Skeletal muscle cell (primary cell): ENCODE data around the gene PRTG.
A peak's percentile ranks its signal among the peaks of the same experiment; 100 is the strongest.
"Not testable (repeated sequence)": the region's sequence is repeated elsewhere in the genome, so short reads cannot be mapped to it uniquely, and the experiment has no call there.

ENCODE experiments used
- DNase-seq: peaks from one replicate; pipeline ENCODE4 v3.0.0-alpha.2; 2010; ENCODE audit warnings: low read depth
- H3K4me3 ChIP-seq: 2 replicates; pipeline ENCODE4 v1.5.1; 2011; ENCODE audit warnings: low read depth, mild to moderate bottlenecking, control low read depth, low read length, moderate library complexity

Gene PRTG

GRCh38 chr15:55707518-55707917 lies 35.4 kb downstream of the PRTG start:
- H3K4me3 ChIP-seq = no peak overlapping the region
- no peak for DNase-seq

- H3K4me3 ChIP-seq = no peak overlapping the region
- peak; percentile 21 for DNase-seq
Measured at GRCh38 chr15:55703873-55704301, 39.1 kb downstream of the PRTG start.

- H3K4me3 ChIP-seq = no peak overlapping the region
- no peak for DNase-seq
Measured at GRCh38 chr15:55700876-55701275, 42.1 kb downstream of the PRTG start.

GRCh38 chr15:55698653-55699052 lies 44.3 kb downstream of the PRTG start:
- DNase-seq = no peak
- H3K4me3 ChIP-seq = no peak overlapping the region

GRCh38 chr15:55696221-55696620 lies 46.7 kb downstream of the PRTG start:
- DNase-seq = no peak
- H3K4me3 ChIP-seq = no peak overlapping the region

- no peak overlapping the region for H3K4me3 ChIP-seq
- DNase-seq = peak; percentile 26
Measured at GRCh38 chr15:55695432-55695831, 47.5 kb downstream of the PRTG start.

GRCh38 chr15:55694652-55695150 lies 48.3 kb downstream of the PRTG start:
- H3K4me3 ChIP-seq = no peak overlapping the region
- peak; percentile 60 for DNase-seq

GRCh38 chr15:55693116-55693515 lies 49.8 kb downstream of the PRTG start:
- H3K4me3 ChIP-seq = not testable (repeated sequence)

GRCh38 chr15:55687792-55688191 lies 55.2 kb downstream of the PRTG start:
- no peak overlapping the region for H3K4me3 ChIP-seq
- no peak for DNase-seq

More at GRCh38 chr15:55693116-55693515, 49.8 kb downstream of the PRTG start:
- not testable (repeated sequence) for DNase-seq

GRCh38 chr15:55685286-55685685 lies 57.7 kb downstream of the PRTG start:
- DNase-seq = no peak
- H3K4me3 ChIP-seq = no peak overlapping the region

GRCh38 chr15:55683376-55683775 lies 59.6 kb downstream of the PRTG start:
- peak; percentile 32 for DNase-seq
- no peak overlapping the region for H3K4me3 ChIP-seq

- no peak for DNase-seq
- no peak overlapping the region for H3K4me3 ChIP-seq
Measured at GRCh38 chr15:55681631-55682030, 61.3 kb downstream of the PRTG start.

GRCh38 chr15:55676507-55676906 lies 66.4 kb downstream of the PRTG start:
- DNase-seq = no peak
- no peak overlapping the region for H3K4me3 ChIP-seq

- DNase-seq = no peak
- no peak overlapping the region for H3K4me3 ChIP-seq
Measured at GRCh38 chr15:55673287-55673686, 69.7 kb downstream of the PRTG start.

- no peak overlapping the region for H3K4me3 ChIP-seq
- no peak for DNase-seq
Measured at GRCh38 chr15:55669270-55669669, 73.7 kb downstream of the PRTG start.

GRCh38 chr15:55665605-55666227 lies 77.2 kb downstream of the PRTG start:
- H3K4me3 ChIP-seq = no peak overlapping the region
- no peak for DNase-seq

GRCh38 chr15:55661428-55661827 lies 81.5 kb downstream of the PRTG start:
- DNase-seq = no peak
- no peak overlapping the region for H3K4me3 ChIP-seq

- no peak for DNase-seq
- H3K4me3 ChIP-seq = no peak overlapping the region
Measured at GRCh38 chr15:55660153-55660552, 82.8 kb downstream of the PRTG start.

GRCh38 chr15:55659481-55659880 lies 83.5 kb downstream of the PRTG start:
- H3K4me3 ChIP-seq = no peak overlapping the region
- DNase-seq = no peak

- DNase-seq = no peak
- no peak overlapping the region for H3K4me3 ChIP-seq
Measured at GRCh38 chr15:55658886-55659285, 84.1 kb downstream of the PRTG start.

GRCh38 chr15:55654561-55655031 lies 88.4 kb downstream of the PRTG start:
- H3K4me3 ChIP-seq = no peak overlapping the region
- no peak for DNase-seq
